Ovary (tissue), 3 donors: ENCODE measurements around the gene ERFL.

Source experiments
- CTCF ChIP-seq, 3 donors: fragments of 450-650 bp in 2 of 3; fragments of 200-600 bp in 1 of 3; IDR thresholded peaks; one replicate each; pipeline versions ENCODE4 v1.5.1 to v1.8.0; 2016 to 2022; ENCODE audit warnings: antibody characterized with exemption in 3 of 3, mild to moderate bottlenecking in 1 of 3
- POLR2A ChIP-seq: fragments of 450-650 bp; IDR thresholded peaks from one replicate; pipeline ENCODE4 v1.6.1; 2017; ENCODE audit warnings: antibody characterized with exemption, mild to moderate bottlenecking, moderate library complexity
- donor health status: DM: no; HTN: no; CAD: no.

- TF ChIP-seq CTCF (IDR thresholded peaks at IDR 0.05) = no peak
- no peak for TF ChIP-seq POLR2A
Observed at GRCh38 chr19:41947091-41947490, 18.8 kb upstream of the ERFL start.
